IPS-18c (cell line): ENCODE measurements around the gene DOCK4.

Experiments
- H3K4me3 ChIP-seq: 2 replicates; pipeline ENCODE4 v1.7.0; 2013; ENCODE audit warnings: low read depth, mild to moderate bottlenecking, low read length, moderate library complexity; ENCODE audit not compliant: insufficient read depth
- H3K9me3 ChIP-seq: one replicate; pipeline ENCODE4 v1.6.1; 2013; ENCODE audit warnings: mild to moderate bottlenecking, low read length, moderate library complexity; ENCODE audit not compliant: control insufficient read depth, insufficient read depth

The DOCK4 gene

DNA sequence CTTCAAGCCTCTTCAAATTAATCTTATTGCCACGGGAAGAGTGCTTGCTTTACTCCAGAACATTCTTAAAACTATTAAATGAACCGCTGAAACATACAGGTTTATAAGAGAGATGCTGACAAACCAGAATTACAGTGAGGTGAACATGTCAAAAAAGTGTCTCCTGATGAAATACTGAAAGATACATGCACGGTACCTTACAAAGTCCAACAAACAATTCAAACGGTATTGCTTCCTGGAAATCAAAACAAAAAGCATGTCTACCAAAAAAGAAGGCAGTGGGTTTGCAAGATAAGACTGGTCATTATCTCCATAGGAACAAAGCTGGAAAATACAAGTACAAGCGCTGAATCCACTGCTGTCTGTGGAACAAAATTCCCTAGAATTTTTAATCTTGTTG, 174.5 kb downstream of the DOCK4 start:
- no peak overlapping the region for H3K4me3 ChIP-seq
- no peaks in the 10 kb centered on the region for H3K9me3 ChIP-seq

DNA sequence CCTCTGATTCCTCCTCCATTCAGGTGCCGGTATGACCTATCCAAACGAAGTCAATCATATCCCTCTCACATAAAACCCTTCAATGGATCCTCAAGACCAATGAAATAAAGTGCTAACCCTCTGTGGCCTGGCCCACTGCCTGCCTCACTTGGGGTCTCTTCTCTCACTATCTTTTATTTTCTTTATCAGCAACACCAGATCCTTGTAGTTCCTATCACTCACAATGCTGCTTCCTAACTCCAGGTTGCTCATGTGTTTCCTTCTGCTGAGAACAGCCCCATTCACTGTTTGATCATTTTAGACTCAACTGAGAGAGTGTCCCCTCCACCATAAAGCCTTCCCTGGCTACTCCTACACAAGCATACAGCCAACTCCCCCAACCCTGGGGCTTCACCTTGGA, 180.6 kb downstream of the DOCK4 start:
- Histone ChIP-seq H3K9me3 (no peaks in the 10 kb centered on the region), H3K4me3 (no peak overlapping the region)

DNA sequence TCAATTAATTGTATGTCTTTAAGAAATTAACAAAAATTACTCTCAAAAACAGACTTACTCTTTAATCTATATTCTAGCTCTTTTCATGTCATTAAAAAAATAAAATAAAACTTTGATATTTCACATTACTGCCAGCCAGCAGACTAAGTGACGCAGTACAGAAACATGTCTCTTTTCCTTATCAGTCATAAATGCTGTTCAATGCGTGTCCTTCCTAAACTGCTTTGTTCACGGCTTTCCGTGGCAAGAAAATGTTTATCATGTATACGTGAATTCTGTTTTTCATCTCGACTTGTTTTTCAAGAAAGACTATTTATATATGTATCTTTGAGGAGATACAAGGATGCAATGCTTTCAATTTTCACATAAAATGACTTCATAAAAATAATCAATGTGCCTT, 182.4 kb downstream of the DOCK4 start:
- no peak overlapping the region for H3K4me3 ChIP-seq
- no peaks in the 10 kb centered on the region for H3K9me3 ChIP-seq

DNA sequence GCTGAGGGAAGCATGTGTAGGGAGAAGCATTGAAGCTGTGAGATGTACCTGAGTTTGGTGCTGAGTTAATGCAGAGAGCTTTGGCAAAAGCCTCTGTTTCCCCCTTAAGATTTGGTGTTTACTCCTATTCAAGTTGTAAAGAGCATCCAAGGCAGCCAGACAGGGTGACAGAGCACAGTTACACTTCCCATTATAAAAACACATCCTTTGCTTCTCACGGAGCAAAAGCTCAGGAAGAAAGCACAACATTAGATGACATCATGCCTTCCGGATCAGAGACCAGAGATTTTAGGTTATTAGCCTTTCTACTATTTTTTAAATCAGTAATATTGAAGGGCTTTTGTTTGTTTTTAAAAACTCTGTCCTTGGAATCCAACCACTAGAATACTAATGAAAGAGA, 182.9 kb downstream of the DOCK4 start:
- no peak overlapping the region for H3K4me3 ChIP-seq
- H3K9me3 ChIP-seq, result no peaks in the 10 kb centered on the region

DNA sequence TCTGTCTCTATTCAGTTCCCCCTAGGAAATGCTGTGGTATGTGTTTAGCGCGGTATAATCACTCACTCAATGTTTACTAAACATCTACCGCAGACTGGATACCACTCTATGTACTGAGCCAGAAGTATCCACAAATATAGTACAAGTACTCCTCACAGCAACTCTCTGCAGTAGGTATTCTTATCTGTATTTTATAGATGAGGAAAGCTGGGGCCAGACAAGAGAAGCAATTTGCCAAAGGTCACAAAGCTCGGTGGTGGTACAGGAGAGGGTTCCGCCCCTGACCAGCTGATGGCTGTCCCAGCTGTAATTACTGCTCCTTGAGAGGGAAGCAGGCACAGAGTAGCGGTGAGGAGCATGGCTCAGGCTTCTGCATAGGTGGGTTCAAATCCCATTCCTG, 184.1 kb downstream of the DOCK4 start:
- no peaks in the 10 kb centered on the region for H3K9me3 ChIP-seq
- no peak overlapping the region for H3K4me3 ChIP-seq

DNA sequence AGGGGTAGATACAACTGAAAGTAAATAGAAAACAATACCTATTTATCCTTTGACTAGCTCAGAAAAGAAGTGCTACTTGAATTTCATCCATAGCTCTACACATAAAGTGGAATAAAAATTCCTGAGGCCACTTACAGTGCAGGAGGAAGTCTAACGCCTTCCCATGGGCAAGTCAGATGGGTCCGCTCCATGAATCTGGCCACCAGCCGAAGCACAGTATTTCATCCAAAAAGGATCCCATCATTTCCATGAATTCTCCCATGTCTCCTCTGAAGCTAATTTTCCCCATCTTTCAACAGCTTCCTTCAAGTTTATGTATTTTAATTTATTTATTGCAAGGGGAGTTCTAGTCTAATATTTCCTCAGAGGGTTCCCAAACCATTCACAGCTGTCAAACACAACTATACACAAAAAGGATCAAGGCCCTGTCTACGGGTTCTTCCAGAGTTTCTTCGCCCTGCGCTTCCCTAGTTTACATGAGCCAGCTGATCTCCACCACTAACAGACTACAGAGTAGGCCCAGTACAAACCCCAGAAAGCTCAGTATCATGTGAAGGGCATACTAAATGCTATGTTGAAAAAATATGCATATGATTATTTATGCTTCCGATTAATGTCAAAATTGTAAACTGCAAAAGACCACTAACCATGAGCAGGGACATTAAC, 184.7 kb downstream of the DOCK4 start:
- Histone ChIP-seq H3K9me3 (no peaks in the 10 kb centered on the region), H3K4me3 (no peak overlapping the region)

DNA sequence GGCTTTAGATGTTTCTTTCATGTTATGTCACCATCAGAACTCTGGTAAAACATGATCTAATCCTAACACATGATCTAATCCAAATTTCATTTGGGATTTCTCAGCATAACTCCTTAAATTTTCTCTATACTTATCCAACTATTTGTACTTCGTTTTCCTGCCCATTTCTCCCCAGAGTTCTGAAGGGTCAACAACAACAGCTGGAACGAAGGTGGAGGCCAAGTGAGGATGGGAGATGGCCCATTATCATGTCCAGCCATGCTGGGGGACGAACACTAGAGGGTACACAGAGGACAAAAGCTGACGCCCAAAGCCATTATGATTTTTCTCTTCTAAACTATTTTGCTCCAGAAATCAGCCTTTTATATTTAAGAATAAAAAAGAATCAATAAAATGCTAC, 185.4 kb downstream of the DOCK4 start:
- no peaks in the 10 kb centered on the region for H3K9me3 ChIP-seq
- no peak overlapping the region for H3K4me3 ChIP-seq

DNA sequence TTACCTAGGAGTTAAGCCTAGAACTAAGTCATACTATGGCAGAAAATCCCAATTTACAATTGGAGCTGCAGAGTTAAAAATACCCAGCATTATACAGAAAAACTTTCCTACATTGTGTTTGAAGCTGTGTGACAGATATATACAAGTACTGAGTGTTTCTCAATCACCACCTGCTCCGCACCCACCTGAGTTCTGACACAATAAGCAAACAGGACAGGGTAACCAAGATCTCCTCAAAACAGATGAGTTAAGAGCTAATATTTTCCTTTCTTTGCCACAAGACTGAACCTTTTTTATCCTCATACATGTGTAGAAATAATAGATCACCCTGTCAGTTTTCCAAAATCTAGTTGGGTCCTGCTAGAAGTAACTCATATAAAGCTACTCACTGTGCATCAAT, 186.3 kb downstream of the DOCK4 start:
- H3K4me3 ChIP-seq, result no peak overlapping the region
- H3K9me3 ChIP-seq, result no peaks in the 10 kb centered on the region

DNA sequence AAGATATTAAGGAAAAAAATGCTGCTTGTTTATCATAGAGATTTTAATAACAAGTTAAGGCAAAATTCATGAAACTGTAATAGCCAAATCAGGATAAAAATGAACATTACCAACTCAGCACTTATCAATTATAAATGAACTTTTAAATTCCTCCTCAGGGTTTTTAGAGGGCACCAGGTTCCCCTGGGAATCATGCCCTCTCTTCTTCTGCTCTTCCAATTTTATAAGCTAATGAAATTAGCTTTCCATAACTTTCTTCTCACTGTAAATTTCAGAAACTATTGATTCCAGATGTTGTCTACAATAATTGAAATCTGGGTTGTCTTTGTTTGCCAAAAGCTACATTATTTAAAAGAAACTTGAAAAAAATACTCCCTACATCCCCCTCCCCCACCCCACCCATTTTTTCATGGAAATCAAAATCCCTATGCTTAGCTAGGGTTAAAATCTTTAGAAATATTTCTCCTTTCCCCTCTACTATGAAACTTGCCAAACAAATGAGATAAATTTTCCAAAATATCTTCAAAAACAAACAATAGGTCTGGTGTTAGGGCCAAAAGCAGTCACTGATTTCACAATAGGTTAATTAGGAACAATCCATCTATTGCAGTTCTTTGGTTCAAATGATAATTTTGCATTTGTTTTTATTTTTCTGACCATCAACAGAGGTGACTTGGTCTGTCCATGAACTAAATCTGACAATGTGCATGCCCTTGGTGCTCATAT, 187.7 kb downstream of the DOCK4 start:
- H3K9me3 ChIP-seq, result no peaks in the 10 kb centered on the region
- H3K4me3 ChIP-seq, result no peak overlapping the region

DNA sequence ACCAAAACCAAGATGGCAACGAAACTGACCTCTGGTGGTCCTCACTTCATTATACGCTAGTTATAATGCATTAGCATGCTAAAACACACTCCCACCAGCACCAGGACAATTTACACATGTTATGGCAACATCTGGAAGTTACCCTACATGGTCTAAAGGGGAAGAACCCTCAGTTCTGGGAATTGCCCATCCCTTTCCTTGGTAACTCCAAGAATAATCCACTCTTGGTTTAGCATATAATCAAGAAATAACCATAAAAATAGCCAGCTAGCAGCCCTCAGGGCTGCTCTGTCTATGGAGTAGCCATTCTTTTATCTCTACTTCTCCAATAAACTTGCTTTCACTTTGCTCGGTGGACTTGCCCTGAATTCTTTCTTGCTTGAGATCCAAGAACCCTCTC, 191.1 kb downstream of the DOCK4 start:
- Histone ChIP-seq H3K4me3 (no peak overlapping the region), H3K9me3 (no peaks in the 10 kb centered on the region)

DNA sequence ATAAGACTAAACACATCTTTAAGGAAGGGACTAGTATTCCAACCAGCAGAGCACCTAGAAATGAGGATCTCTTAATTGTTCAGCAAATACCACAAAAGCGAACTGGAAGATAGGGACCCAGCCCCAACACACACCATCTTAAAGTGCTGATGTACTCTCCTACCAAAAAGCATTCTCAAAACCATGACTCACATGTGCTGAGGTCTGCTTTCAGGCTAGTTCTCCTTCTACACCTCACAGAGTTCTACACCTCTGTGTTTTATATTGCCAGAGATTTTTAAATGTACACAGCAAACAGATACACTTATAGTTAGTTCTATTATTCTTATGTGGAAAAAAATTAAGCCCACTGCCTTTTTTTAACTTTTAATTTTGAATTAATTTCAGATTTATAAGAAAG, 191.9 kb downstream of the DOCK4 start:
- H3K4me3 ChIP-seq, result no peak overlapping the region
- H3K9me3 ChIP-seq, result no peaks in the 10 kb centered on the region

DNA sequence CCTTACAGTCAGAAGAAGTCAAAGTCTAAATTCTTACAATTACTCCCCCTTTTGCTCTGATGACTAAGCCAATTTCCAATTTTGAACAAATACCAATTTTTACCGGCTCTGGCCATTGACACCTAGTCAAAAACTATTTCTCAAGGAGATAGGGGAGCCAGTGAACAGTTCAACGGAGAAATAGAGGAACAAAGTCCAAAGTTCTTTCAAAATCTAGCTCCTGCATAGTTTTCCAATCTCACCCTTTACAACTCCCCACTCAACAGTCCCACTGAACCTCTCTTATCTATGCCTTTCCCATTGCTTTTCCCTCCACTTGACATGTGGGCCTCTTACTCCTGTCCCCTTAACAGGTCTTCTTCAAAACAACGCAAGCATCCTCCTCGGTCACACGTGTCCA, 192.9 kb downstream of the DOCK4 start:
- no peaks in the 10 kb centered on the region for H3K9me3 ChIP-seq
- H3K4me3 ChIP-seq, result no peak overlapping the region

DNA sequence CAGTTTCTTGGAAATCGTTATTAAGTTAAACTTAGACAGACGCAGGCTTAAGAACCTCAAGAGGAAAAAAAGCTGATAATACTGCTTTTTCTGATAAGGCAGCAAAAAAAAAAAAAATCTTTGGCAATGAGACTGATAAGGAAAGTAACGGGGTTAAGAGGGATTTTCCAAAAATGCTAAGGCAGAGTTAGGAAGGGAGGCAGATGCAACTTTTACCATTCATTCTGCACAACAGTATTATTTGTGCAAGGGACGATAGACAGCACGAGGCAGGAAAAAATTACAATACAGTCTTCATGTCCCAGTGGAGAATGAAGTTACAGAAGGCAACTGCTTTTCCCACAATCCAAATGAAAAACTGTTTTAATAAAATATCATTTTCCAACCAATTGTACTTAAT, 194.0 kb downstream of the DOCK4 start:
- H3K9me3 ChIP-seq, result no peaks in the 10 kb centered on the region
- no peak overlapping the region for H3K4me3 ChIP-seq

DNA sequence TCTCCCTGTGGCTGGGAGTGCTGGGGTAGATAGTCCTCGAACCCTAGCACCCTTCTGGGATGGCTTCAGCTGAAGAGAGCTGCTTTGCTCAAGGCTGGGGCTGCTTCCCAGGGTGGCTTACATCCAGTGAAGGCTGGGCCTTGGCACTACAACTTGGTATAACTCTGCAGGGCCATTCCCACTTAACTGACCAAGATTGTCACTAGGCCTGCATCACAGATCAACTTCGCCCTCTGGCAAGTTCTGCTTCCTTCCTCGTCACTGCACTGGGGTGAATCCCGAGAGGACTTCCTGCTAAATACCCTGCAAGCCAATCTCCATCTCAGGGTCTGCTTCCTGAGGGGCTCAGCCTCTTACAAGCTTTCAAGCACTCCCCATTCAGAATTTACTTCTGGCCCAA, 195.2 kb downstream of the DOCK4 start:
- no peak overlapping the region for H3K4me3 ChIP-seq
- no peaks in the 10 kb centered on the region for H3K9me3 ChIP-seq

DNA sequence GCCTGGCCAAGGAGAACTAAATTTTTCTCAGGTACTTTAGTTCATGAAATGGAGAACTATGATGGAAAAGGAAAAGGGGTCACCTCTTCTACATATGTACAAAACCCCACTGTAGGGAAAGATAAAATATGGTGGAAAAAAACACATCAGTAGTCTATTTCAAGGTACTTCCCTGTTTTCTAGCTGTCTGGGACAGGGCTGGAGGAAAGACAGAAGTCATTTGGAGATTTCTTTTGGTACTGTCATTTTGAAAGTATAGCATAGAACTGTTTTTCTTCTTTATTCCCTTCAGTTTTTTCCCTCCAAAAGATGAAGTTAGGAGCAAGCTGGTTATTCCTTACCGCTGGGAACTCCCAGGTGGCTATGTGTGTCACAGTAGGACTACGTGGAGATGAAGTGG, 196.1 kb downstream of the DOCK4 start:
- H3K4me3 ChIP-seq, result no peak overlapping the region
- H3K9me3 ChIP-seq, result no peaks in the 10 kb centered on the region

DNA sequence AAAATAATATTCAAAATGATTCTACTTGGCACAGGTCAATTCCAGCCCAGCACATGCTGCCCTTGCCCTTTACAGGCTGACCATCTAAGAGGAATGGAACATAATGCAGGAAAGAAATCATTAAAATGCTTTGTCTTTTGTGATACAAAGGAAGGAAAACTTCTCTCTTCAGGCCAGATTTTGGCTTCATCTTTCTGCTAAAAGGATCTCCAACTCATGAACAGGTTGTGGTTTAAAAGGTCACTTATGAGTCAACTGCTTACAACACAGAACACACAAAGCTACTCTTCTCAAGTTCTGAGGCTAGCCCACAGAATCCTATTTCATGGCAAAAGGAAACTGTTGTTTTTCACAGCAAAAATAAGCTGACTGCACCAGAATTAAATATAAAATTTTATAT, 197.1 kb downstream of the DOCK4 start:
- no peak overlapping the region for H3K4me3 ChIP-seq
- no peaks in the 10 kb centered on the region for H3K9me3 ChIP-seq

DNA sequence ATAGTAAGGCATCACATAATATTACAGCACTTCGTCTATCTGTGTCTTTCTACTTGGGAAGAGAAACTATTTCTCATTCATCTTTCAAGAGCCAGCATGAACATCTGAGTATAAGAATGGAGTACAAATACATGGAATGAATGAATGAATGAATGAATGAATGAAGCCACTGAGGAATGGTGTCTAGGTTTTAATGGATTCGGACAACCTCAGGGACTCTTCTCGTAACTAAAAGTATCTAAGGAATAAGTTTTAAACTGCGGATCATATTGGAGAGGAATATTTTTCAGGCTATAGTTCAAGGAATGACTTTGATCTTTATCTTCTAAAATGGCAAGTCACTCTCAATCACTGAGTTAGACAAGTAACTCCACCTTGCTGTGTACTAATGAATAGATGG, 199.0 kb downstream of the DOCK4 start:
- no peaks in the 10 kb centered on the region for H3K9me3 ChIP-seq

DNA sequence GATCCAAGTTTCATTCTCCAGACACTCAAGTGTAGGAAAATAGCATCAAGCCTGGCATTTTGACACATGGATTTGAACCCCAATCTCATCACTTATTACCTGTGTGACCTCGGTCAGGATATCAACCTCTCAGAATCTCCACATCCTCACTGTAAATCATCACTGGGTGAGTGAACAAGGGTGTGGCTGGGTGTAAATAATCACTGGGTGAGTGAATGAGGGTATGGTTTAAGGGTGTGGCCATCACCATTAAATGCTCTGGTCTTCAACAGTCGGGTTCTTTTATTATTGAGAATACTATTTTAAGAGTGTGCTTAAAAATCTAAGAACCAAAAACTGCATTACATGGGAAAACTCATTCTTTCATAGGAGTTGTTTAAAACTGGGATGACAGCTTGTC, 200.1 kb downstream of the DOCK4 start:
- Histone ChIP-seq H3K9me3 (no peaks in the 10 kb centered on the region), H3K4me3 (no peak overlapping the region)

More for the DNA sequence above, 199.0 kb downstream of the DOCK4 start:
- no peak overlapping the region for H3K4me3 ChIP-seq
